ENCODE results near the gene MCRIP1. TPM values are rescaled to one million over a fixed set of nuclear protein-coding genes. Genes with fewer than 3 reads are reported as not detected.
A peak's percentile ranks its signal among the peaks of the same experiment; 100 is the strongest.

MCRIP1 gene
- total RNA-seq (2012; rRNA removed): 56.5 and 58.9 TPM in 2 replicates
- polyA plus RNA-seq (2012; rRNA removed): 164 and 196 TPM in 2 replicates
- polyA plus RNA-seq (2012; cell fraction: cytosol; rRNA removed): 183 and 249 TPM in 2 replicates
- 144 and 276 TPM in 2 replicates for polyA plus RNA-seq (2012; cell fraction: nucleus; rRNA removed; ENCODE audit: low replicate concordance)
- percentile 71 among the genes with signal in this experiment for Bru-seq, nascent RNA
- BruChase-seq, experiment 1, labeled RNA remaining after a 6-hour chase: percentile 87 among the genes with signal in this experiment
- percentile 82 among the genes with signal in this experiment for BruChase-seq, experiment 2, labeled RNA remaining after a 2-hour chase
- long read RNA-seq, transcript MCRIP1-201 (5 exons, 1,209 nt): major isoform, 62 of 115 reads
- long read RNA-seq, transcript MCRIP1-207 (4 exons, 2,775 nt): minor isoform, 10 of 115 reads
- long read RNA-seq, transcript MCRIP1-203 (6 exons, 925 nt): minor isoform, 11 of 115 reads
- long read RNA-seq, partial matches to known transcripts: 2 of 115 reads
- long read RNA-seq, other reads (novel, unspliced or antisense): 24 of 115 reads

- Histone ChIP-seq H3K36me3 (ENCODE audit: control insufficient read depth, insufficient read depth, low read length) (peaks cover 7% of the 10 kb centered on the region; the same call in 1 of the 2 replicates), H2AFZ (replicated peaks; ENCODE audit: low read length, poor library complexity) (peak within 1 kb of the TSS; percentile 93), H2BK5ac (ENCODE audit: low read depth, low read length, poor library complexity, severe bottlenecking) (peak within 1 kb of the TSS; percentile 98), H3K4me1 (ENCODE audit: control insufficient read depth, insufficient read depth, low read length) (peaks cover 15% of the 10 kb centered on the region), H3K27ac (ENCODE audit: insufficient read depth, low read length) (peak within 1 kb of the TSS; percentile 97), H3K14ac (replicated peaks; ENCODE audit: low read depth, low read length) (peak within 1 kb of the TSS; percentile 100), H2BK120ac (ENCODE audit: low read depth, low read length) (peak within 1 kb of the TSS; percentile 73), H3K9me3 (ENCODE audit: control insufficient read depth, insufficient read depth, low read length) (no peaks in the 10 kb centered on the region), H3K9me1 (ENCODE audit: insufficient read depth, low read length) (peaks cover 31% of the 10 kb centered on the region), H3K79me1 (ENCODE audit: low read depth in 1 of 2, low read length in 2 of 2) (peaks cover 20 to 54% of the 10 kb centered on the region in 2 experiments), H4K5ac (ENCODE audit: low read depth, low read length) (peak within 1 kb of the TSS; percentile 97), H2BK20ac (ENCODE audit: low read depth, low read length) (0 out of 2 replicates have a peak within 1 kb of the TSS, but pooled peaks have one; percentile 14), H2AK9ac (replicated peaks; ENCODE audit: low read depth, low read length, poor library complexity) (peak within 1 kb of the TSS; percentile 100), H3K27me3 (ENCODE audit: control insufficient read depth, insufficient read depth, low read length) (no peaks in the 10 kb centered on the region), H3K56ac (ENCODE audit: extremely low read depth, insufficient read depth, low read length) (peak within 1 kb of the TSS; percentile 87), H3K4me2 (ENCODE audit: low read depth, low read length) (peak within 1 kb of the TSS; percentile 99), H3K4ac (ENCODE audit: low read depth, low read length) (peak within 1 kb of the TSS; percentile 100), H2AK5ac (ENCODE audit: low read depth, low read length) (peak within 1 kb of the TSS; percentile 100), H3K9ac (ENCODE audit: low read depth, low read length) (peak within 1 kb of the TSS; percentile 97), H3K23ac (ENCODE audit: low read depth, low read length) (peak within 1 kb of the TSS; percentile 99), H4K8ac (ENCODE audit: low read depth in 2 of 2, low read length in 2 of 2) (peak within 1 kb of the TSS; percentile 98 to 100), H2BK15ac (ENCODE audit: low read depth, low read length) (peak within 1 kb of the TSS; percentile 34; the same call in 1 of the 3 replicates), H3K4me3 (ENCODE audit: insufficient read depth, low read depth, low read length) (peak within 1 kb of the TSS; percentile 87), H3K18ac (ENCODE audit: low read depth, low read length) (peak within 1 kb of the TSS; percentile 97), H4K20me1 (ENCODE audit: insufficient read depth, low read length) (peaks cover 27% of the 10 kb centered on the region), H4K91ac (ENCODE audit: insufficient read depth, low read depth, low read length) (peak within 1 kb of the TSS; percentile 99)
- DNase-seq: peak; percentile 91
- CTCF ChIA-PET: no interaction called here
- TF ChIP-seq USF2 (IDR thresholded peaks at IDR 0.05; ENCODE audit: low read depth, low read length) (peak; percentile 97), CHD1 (IDR thresholded peaks at IDR 0.05; ENCODE audit: low read depth, low read length) (no peak), CTCF (conservative IDR thresholded peaks at IDR 0.05; ENCODE audit: low read depth, low read length) (no peak), SMC3 (IDR thresholded peaks at IDR 0.05; ENCODE audit: low read depth, low read length) (no peak), RCOR1 (IDR thresholded peaks at IDR 0.05; ENCODE audit: insufficient replicate concordance, low read length) (no peak), MAZ (IDR thresholded peaks at IDR 0.05; ENCODE audit: borderline replicate concordance, low read depth, low read length) (peak; percentile 92; the same call in 1 of the 2 replicates), ELK1 (IDR thresholded peaks at IDR 0.05; ENCODE audit: borderline replicate concordance, low read depth, low read length) (no peak), POLR2A (IDR thresholded peaks at IDR 0.05; ENCODE audit: low read depth, low read length) (peak; percentile 93), MXI1 (IDR thresholded peaks at IDR 0.05; ENCODE audit: borderline replicate concordance, low read depth, low read length) (peak; percentile 83), NFE2L2 (IDR thresholded peaks at IDR 0.05; ENCODE audit: low read depth, low read length) (no peak), BHLHE40 (IDR thresholded peaks at IDR 0.05; ENCODE audit: low read depth, low read length) (peak; percentile 98)
- in situ Hi-C loops (cut with MboI; ENCODE audit: low sequenced_read_pairs) (no loop called here), intact Hi-C loops (cut with micrococcal nuclease) (no loop called here), dilution Hi-C loops (cut with HindIII; ENCODE audit: low sequenced_read_pairs, unreplicated experiment) (no loop called here)
- no TSS peak for BruUV-seq (replicated peaks)
- POLR2A ChIA-PET (ENCODE audit: unreplicated experiment): no interaction called here
- peak; percentile 86 for ATAC-seq (ENCODE audit: low read depth)
- WGBS, 2 experiments (ENCODE audit: extremely low coverage in 2 of 2, insufficient read length in 1 of 2): 1% methylated on average over 38 of the region's 76 CpGs; no CpG with 5 or more reads in 1 of the 2 experiments
Observed at GRCh38 chr17:81833160-81833920, at the start of gene MCRIP1. Gene MCRIP1 (minus strand): TSS chr17:81833291. CDS start chr17:81824506, 8,785 bp downstream.
